ENCODE results near the gene COPS7A. TPM values are rescaled to one million over a fixed set of nuclear protein-coding genes. Genes with fewer than 3 reads are reported as not detected.

COPS7A gene
- total and polyA plus RNA-seq, 9 of the 15 experiments (the other 6 are each of a cell fraction or from before 2014, with no cell fraction given): 12.7 to 36.0 (median 24.3) TPM

DNA sequence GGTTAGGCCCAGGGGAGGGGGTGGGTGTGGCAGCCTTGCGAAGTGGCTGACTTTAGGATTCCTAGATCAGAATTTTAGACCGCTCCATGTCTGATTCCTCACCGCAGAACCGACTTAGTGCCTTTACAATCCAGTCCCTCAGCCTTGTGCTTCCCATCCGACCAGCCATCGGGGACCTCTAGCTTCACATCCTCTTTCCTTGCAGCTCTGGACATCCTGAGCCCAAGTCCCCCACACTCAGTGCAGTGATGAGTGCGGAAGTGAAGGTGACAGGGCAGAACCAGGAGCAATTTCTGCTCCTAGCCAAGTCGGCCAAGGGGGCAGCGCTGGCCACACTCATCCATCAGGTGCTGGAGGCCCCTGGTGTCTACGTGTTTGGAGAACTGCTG is 557 bp downstream of the COPS7A start:
- H2AFZ ChIP-seq (ENCODE audit: low read depth, low read length): peak overlapping the region; percentile 60
- H3K36me3 ChIP-seq (ENCODE audit: control insufficient read depth, insufficient read depth, low read length): peaks cover 13% of the 10 kb centered on the region; the same call in 2 of the 3 replicates
- H3K79me2 ChIP-seq (ENCODE audit: control insufficient read depth, insufficient read depth, low read length): peaks cover 13% of the 10 kb centered on the region
- H3K4me2 ChIP-seq (ENCODE audit: insufficient read depth, low read length): peak overlapping the region; percentile 93
- H3K27ac ChIP-seq (ENCODE audit: extremely low read depth, low read depth, low read length): peak overlapping the region; percentile 88
- peak overlapping the region; percentile 72 to 90 for H3K9ac ChIP-seq (ENCODE audit: insufficient read depth in 1 of 2, low read depth in 2 of 2, low read length in 2 of 2)
- CTCF ChIA-PET (ENCODE audit: low intra/inter-chr PET ratio): interaction anchor here (0.6 kb wide), 1 partner anchor 30 kb away, joined by 4 read pairs; no protein-coding TSS in a partner anchor
- H3K9me1 ChIP-seq (ENCODE audit: control insufficient read depth, insufficient read depth, low read length): no peaks in the 10 kb centered on the region
- peaks cover 10 to 25% of the 10 kb centered on the region in 2 experiments; a peak in 4 of 5 replicates for H3K4me1 ChIP-seq (replicated peaks in 1 of 2; ENCODE audit: control insufficient read depth in 2 of 2, insufficient read depth in 2 of 2, low read length in 2 of 2)
- DNase-seq (ENCODE audit: extremely low read depth in 1 of 4, low spot score in 3 of 4) (peak in 1 of 4 experiments; percentile 56), FAIRE-seq (no peak), ATAC-seq (peak; percentile 59)
- intact Hi-C loops (cut with micrococcal nuclease) (loop anchor here (5.0 kb wide), 1 partner anchor 37 kb away; the partner anchor contains the start of gene ZNF384), in situ Hi-C loops (cut with MboI) (no loop called here)
- BruUV-seq (replicated peaks): TSS peak; percentile 63
- no peaks in the 10 kb centered on the region for H4K20me1 ChIP-seq (replicated peaks; ENCODE audit: control insufficient read depth, insufficient read depth, low read length)
- H3K4me3 ChIP-seq: peak overlapping the region; percentile 54
- POLR2A ChIA-PET: interaction anchor here (0.9 to 2.9 kb wide), 13 partner anchors 9 to 148 kb away, joined by 3 to 12 read pairs (median 4); partner anchors contain the start of genes CDCA3, SPSB2, USP5 and ZNF384
- H3K9me3 ChIP-seq (replicated peaks; ENCODE audit: control insufficient read depth, insufficient read depth, low read depth, low read length): no peaks in the 10 kb centered on the region
- 2% methylated on average over 8 of the region's 10 CpGs for WGBS (ENCODE audit: insufficient coverage, low coverage, missing lambda C conversion rate)
- no peaks in the 10 kb centered on the region for H3K27me3 ChIP-seq (ENCODE audit: control insufficient read depth in 2 of 2, insufficient read depth in 2 of 2, low read length in 2 of 2)
- 0 out of 2 replicates have a peak, but pooled peaks have one; percentile 21 for TF ChIP-seq ZC3H4 (CRISPR knock-in tag; IDR thresholded peaks at IDR 0.05; ENCODE audit: borderline replicate concordance)
- peak; percentile 70; the same call in 1 of the 2 replicates for TF ChIP-seq SPI1 (IDR thresholded peaks at IDR 0.05; ENCODE audit: borderline replicate concordance, low read depth, low read length)
- TF ChIP-seq ZNF511 (CRISPR knock-in tag; IDR thresholded peaks at IDR 0.05): 0 out of 2 replicates have a peak, but pooled peaks have one; percentile 6
- TF ChIP-seq ELF1 (tag; IDR thresholded peaks at IDR 0.05): 0 out of 2 replicates have a peak, but pooled peaks have one; percentile 16
- no peak for TF ChIP-seq GTF2A2 (tag; IDR thresholded peaks at IDR 0.05)
- TF ChIP-seq NFE2 (IDR thresholded peaks at IDR 0.05; ENCODE audit: low read depth): peak; percentile 43; the same call in 1 of the 2 replicates
- no peak for TF ChIP-seq MYC (IDR thresholded peaks at IDR 0.05; ENCODE audit: low read depth, low read length)
- peak; percentile 2; the same call in 1 of the 2 replicates for TF ChIP-seq MYC (CRISPR knock-in tag; IDR thresholded peaks at IDR 0.05; ENCODE audit: borderline replicate concordance, low read depth)
- no peak for TF ChIP-seq RFX5 (IDR thresholded peaks at IDR 0.05; ENCODE audit: low read depth, low read length)
- TF ChIP-seq HMGXB4 (CRISPR knock-in tag; IDR thresholded peaks at IDR 0.05): no peak
- TF ChIP-seq XRCC4 (IDR thresholded peaks at IDR 0.05; ENCODE audit: extremely low read depth, insufficient read depth, insufficient read length): no peak
- TF ChIP-seq CCAR2 (IDR thresholded peaks at IDR 0.05; ENCODE audit: low read depth, low read length): no peak

Measured in K562 (cell line).